Nucleus accumbens (tissue), 56 donors: ENCODE measurements around the gene MFN2.
A peak's percentile ranks its signal among the peaks of the same experiment; 100 is the strongest.
"Not testable (repeated sequence)": the region's sequence is repeated elsewhere in the genome, so short reads cannot be mapped to it uniquely, and the experiment has no call there.

Experiments used
- DNase-seq, 56 donors: peaks; one replicate each; lab custom pipeline; 2025; lab: John Stamatoyannopoulos, UW

Gene MFN2

GRCh38 chr1:11979851-11980675 lies at the start of gene MFN2:
Gene MFN2, plus strand, starts transcription at chr1:11980444. Its CDS starts 8,725 bp downstream, at chr1:11989169.
- DNase-seq: peak; percentile 70 to 100 (median 94)

DNA sequence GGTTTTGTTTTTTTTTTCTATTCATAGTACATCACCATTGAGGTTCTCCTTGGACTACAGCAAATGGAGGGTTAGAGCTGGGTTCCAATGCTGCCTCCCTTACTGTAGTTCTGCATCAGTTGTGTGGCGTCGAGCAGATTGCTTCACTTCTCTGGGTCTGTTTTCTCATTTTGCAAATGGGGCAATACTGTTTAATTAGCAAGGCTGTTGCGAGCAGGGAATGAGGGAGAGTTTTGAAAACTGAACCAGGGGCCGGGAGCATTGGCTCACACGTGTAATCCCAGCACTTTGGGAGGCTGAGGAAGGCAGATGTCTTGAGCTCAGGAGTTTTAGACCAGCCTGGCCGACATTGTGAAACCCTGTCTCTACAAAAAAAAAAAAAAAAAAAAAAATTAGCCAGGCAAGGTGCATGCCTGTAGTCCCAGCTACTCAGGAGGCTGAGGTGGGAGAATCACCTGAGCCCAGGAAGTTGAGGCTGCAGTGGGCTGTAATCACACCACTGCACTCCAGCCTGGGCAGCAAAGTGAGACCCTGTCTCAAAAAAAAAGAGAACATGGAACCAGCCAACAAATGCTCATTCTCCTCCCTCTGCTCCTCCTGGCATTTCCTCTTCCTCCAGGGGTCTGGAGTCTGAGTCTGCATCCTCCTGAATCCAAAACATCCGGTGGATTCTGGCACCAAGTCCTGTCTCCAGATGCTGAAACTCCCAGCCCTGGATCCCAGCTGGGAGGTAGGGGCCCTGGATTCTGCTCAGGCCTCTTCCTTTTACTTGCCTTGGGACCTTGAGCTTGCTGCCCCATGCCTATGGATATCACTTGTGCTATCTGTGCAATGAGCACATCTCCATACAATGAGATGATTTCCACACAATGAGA lies 49.4 kb upstream of the MFN2 start:
- no peak for DNase-seq

DNA sequence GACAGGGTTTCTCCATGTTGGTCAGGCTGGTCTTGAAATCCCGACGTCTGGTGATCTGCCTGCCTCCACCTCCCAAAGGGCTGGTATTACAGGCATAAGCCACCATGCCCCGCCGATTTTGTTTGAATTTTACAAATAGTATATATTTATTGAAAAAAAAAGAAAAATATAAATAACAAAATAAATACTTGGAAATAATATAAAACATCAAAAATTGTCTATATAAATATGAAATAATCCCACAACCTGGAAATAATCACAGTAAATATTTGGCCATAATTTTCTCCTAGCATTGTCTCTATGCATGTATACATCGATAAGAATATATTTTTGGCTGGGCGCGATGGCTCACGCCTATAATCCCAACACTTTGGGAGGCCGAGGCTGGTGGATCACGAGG lies 48.4 kb upstream of the MFN2 start:
- no peak for DNase-seq

- peak in 55 of 56 donors; percentile 39 to 89 (median 76) for DNase-seq
Observed at GRCh38 chr1:11934302-11935056, 45.8 kb upstream of the MFN2 start, which contains the start of gene PLOD1. Gene PLOD1, plus strand, starts transcription at chr1:11934717. Its CDS starts 63 bp downstream, at chr1:11934780.

DNA sequence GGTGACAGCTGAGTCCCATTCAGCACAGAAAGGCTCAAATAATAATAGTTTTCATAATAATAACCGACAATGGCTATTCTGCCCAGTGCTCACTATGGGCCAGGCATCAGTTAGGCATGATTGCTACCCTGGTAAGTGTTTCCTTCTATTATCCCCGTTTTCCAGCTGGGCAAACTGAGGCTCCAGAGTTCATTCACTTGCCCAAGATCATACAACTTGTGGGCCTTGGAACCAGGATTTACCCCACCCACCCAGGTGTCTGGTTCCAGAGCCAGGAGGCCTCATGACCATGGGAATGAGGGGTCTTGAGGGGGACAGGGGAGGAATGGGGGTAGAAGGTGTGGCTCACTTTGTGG lies 45.2 kb upstream of the MFN2 start:
- DNase-seq: no peak

DNA sequence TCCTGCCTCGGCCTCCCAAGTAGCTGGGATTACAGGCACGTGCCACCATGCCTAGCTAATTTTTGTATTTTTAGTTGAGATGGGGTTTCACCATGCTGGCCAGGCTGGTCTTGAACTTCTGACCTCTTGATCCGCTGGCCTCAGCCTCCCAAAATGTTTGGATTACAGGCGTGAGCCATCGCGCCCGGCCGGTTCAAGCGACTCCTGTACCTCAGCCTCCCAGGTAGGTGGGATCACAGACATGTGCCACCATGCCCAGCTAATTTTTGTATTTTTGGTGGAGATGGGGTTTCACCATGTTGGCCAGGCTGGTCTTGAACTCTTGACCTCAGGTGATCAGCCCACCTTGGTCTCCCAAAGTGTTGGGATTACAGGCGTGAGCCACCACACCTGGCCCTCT lies 44.5 kb upstream of the MFN2 start:
- DNase-seq: not testable (repeated sequence)

DNA sequence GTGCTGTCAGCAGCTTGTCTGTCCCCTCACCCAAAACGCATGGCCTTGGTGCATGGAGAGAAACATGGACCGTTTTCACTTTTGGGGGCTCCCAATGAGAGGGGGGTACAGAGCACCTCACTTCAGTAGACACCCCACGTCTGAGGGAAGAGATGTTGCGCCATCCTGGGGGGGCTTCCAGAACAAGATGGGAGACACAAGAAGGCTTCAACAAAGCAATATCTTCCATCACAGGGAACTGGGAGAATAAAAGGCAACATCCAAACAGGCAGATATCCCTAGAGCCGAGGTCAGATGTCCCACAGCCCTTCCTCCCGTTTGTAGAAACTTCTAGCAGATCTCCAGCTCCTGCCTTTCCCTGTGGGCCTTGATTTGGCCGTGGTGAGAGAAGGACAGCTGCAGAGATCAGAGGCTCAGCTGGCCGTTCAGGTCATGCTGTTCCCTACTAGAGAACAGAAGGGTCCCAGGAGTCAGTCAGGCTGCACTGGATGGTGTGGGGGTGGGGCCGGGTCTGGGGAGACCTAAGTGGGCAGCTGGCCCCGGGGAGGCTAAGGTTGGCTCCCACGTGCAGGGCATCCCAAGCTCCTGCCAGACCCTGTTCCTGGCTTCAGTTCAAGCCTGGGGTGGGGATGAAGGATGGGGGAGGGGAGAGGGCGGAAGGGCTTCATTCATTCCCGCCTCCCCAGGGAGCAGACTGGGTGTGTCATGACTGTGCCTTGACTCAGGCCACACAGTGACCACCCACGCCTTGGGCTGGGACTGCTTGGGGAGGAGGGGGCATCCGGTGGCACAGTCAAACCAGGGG lies 41.3 kb upstream of the MFN2 start:
- peak in 3 of 56 donors; percentile 10 to 57 (median 37) for DNase-seq

DNA sequence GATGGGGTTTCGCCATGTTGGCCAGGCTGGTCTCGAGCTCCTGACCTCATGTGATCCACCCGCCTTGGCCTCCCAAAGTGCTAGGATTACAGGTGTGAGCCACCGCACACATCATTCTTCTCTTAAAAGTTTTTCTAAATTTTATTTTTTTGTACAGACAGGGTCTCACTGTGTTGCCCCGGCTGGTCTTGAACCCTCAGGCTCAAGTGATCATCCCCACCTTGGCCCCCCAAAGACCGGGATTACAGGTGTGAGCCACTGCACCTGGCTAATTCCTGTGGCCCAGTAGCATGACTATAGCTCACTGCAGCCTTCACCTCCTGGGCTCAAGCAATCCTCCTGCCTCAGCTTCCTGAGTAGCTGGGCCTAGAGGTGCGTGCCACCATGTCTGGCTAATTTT lies 40.5 kb upstream of the MFN2 start:
- DNase-seq: not testable (repeated sequence)

GRCh38 chr1:11940260-11940921 lies 39.9 kb upstream of the MFN2 start:
- DNase-seq: peak in 50 of 56 donors; percentile 11 to 85 (median 62)

GRCh38 chr1:11942280-11942679 lies 38.0 kb upstream of the MFN2 start:
- no peak for DNase-seq

DNA sequence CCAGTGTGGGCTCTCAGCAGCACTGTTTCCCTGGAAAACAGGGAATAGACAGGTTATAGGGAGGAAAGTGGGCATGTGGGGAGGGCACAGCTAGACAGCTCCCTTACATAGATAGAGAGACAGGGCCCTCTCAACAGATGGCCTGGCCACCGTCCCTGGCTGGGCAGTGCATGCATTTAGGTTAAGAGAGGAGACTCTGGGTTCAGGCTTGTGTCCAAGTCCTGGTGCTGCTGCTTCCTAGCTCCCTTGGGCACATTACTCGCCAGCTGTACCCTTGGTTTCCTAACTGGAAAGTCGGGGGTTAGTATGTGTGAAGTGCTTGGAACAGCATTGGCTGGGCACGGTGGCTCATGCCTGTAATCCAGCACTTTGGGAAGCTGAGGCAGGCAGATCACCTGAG lies 36.6 kb upstream of the MFN2 start:
- no peak for DNase-seq

DNA sequence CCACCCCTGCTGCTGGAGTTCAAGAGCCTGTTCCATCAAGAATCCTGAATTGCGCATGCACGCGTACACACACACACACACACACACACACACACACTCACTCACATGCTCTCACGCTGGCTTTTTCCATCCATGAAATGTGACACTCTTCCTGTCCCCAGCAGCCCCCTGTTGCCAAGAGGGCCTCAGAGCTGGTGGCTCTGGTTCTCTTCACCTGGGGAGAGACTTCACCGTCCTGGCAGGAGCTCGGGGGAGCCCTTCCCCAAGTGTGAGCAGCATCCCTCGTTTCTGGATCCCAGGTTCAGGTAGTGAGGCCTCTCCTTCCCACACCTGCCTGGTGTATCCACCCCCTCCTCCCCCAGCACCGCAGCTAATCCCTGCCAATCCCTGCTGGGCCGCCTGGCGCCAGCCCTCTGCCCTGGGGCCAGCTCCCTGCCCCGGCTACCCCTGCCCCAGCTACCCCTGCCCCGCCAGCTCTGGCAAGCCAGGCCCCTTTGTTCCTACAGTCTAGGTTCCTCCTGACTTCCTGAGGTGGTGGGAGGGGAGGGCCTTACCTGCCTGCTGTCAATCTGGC lies 35.8 kb upstream of the MFN2 start:
- DNase-seq: no peak

GRCh38 chr1:11946647-11947046 lies 33.6 kb upstream of the MFN2 start:
- no peak for DNase-seq

GRCh38 chr1:11948822-11949458 lies 31.3 kb upstream of the MFN2 start:
- peak in 1 of 56 donors; percentile 30 for DNase-seq

DNA sequence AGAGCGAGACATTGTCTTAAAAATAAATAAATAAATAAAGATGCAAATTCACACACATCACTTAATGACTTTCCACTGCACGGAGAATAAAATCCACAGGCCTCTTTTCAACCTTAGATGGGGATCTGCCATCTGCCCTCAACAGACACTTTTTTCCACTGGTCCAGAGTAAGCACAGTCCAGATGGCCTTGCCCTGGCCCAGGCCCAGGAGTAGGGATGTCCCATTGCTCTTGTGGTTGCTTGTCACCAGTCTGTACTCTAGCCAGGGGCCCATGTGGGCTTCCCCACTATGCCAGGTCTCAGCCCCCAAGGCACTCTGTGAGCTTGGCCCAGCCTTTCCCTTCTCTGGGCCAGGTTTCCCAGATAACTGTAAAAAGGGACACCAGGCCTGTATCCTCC lies 28.3 kb upstream of the MFN2 start:
- DNase-seq: peak in 4 of 56 donors; percentile 12 to 17 (median 14)

GRCh38 chr1:11952455-11953109 lies 27.7 kb upstream of the MFN2 start:
- DNase-seq: peak in 35 of 56 donors; percentile 5 to 71 (median 36)

- no peak for DNase-seq
Observed at GRCh38 chr1:11955221-11955620, 25.0 kb upstream of the MFN2 start.

GRCh38 chr1:11957398-11957797 lies 22.8 kb upstream of the MFN2 start:
- DNase-seq: no peak
